Dendritic cell treated with granulocyte-macrophage colony-stimulating factor and Interleukin-4, amounts not matched to agents 40 ng/mL and 50 ng/mL, for 4 days (primary cell): Measurements from ENCODE around the gene MEIKIN.

Experiments used
- H3K27ac Mint-ChIP-seq: one replicate; pipeline ENCODE4 v1.8.0; 2022; ENCODE audit warnings: mild to moderate bottlenecking, mixed read lengths
- H3K27me3 Mint-ChIP-seq: one replicate; pipeline ENCODE4 v1.8.0; 2022; ENCODE audit warnings: mild to moderate bottlenecking, mixed read lengths
- H3K36me3 Mint-ChIP-seq: one replicate; pipeline ENCODE4 v1.8.0; 2022; ENCODE audit warnings: low read depth, mixed read lengths
- H3K4me1 Mint-ChIP-seq: one replicate; pipeline ENCODE4 v1.8.0; 2022; ENCODE audit warnings: low read depth, mixed read lengths
- H3K4me3 Mint-ChIP-seq: one replicate; pipeline ENCODE4 v1.8.0; 2022; ENCODE audit warnings: mild to moderate bottlenecking, moderate library complexity, mixed read lengths
- H3K9me3 Mint-ChIP-seq: one replicate; pipeline ENCODE4 v1.8.0; 2022; ENCODE audit warnings: mixed read lengths
- intact Hi-C: fragments of 100-400 bp; cut with micrococcal nuclease; formaldehyde crosslinking; loops from one replicate; pipeline ENCODE4 v1.15.0; 2022

The MEIKIN gene

GRCh38 chr5:131774652-131775367, 170.7 kb downstream of the MEIKIN start:
- Mint-ChIP-seq H3K36me3 (no peaks in the 10 kb centered on the region), H3K9me3 (no peaks in the 10 kb centered on the region), H3K27me3 (no peaks in the 10 kb centered on the region), H3K4me1 (peaks cover 14% of the 10 kb centered on the region), H3K4me3 (no peak overlapping the region), H3K27ac (no peak overlapping the region)
- intact Hi-C loops, result no loop called here

GRCh38 chr5:131773805-131774204, 171.7 kb downstream of the MEIKIN start:
- H3K9me3 Mint-ChIP-seq, result no peaks in the 10 kb centered on the region
- intact Hi-C loops, result no loop called here
- no peaks in the 10 kb centered on the region for H3K36me3 Mint-ChIP-seq
- H3K27ac Mint-ChIP-seq, result no peak overlapping the region
- H3K4me3 Mint-ChIP-seq, result no peak overlapping the region
- H3K4me1 Mint-ChIP-seq, result peaks cover 24% of the 10 kb centered on the region
- H3K27me3 Mint-ChIP-seq, result no peaks in the 10 kb centered on the region

- peaks cover 18% of the 10 kb centered on the region for H3K4me1 Mint-ChIP-seq
- no peaks in the 10 kb centered on the region for H3K27me3 Mint-ChIP-seq
- H3K4me3 Mint-ChIP-seq, result no peak overlapping the region
- intact Hi-C loops, result no loop called here
- H3K36me3 Mint-ChIP-seq, result no peaks in the 10 kb centered on the region
- no peak overlapping the region for H3K27ac Mint-ChIP-seq
- no peaks in the 10 kb centered on the region for H3K9me3 Mint-ChIP-seq
These were observed 173.8 kb downstream of the MEIKIN start for GRCh38 chr5:131771692-131772091.

- Mint-ChIP-seq H3K9me3 (no peaks in the 10 kb centered on the region), H3K4me1 (peaks cover 19% of the 10 kb centered on the region), H3K4me3 (no peak overlapping the region), H3K36me3 (peaks cover 3% of the 10 kb centered on the region), H3K27ac (no peak overlapping the region), H3K27me3 (no peaks in the 10 kb centered on the region)
- intact Hi-C loops, result no loop called here
These were observed 175.5 kb downstream of the MEIKIN start for GRCh38 chr5:131769961-131770360.

GRCh38 chr5:131769336-131769735, 176.1 kb downstream of the MEIKIN start:
- intact Hi-C loops, result no loop called here
- Mint-ChIP-seq H3K4me3 (no peak overlapping the region), H3K27ac (no peak overlapping the region), H3K27me3 (no peaks in the 10 kb centered on the region), H3K9me3 (peaks cover under 1% of the 10 kb centered on the region), H3K36me3 (peaks cover 9% of the 10 kb centered on the region), H3K4me1 (peaks cover 19% of the 10 kb centered on the region)

GRCh38 chr5:131767891-131768290, 177.6 kb downstream of the MEIKIN start:
- Mint-ChIP-seq H3K36me3 (peaks cover 17% of the 10 kb centered on the region), H3K4me1 (peaks cover 24% of the 10 kb centered on the region), H3K9me3 (peaks cover 9% of the 10 kb centered on the region), H3K27ac (no peak overlapping the region), H3K4me3 (no peak overlapping the region), H3K27me3 (no peaks in the 10 kb centered on the region)
- intact Hi-C loops, result no loop called here

GRCh38 chr5:131766689-131767088, 178.8 kb downstream of the MEIKIN start:
- Mint-ChIP-seq H3K27ac (no peak overlapping the region), H3K36me3 (peaks cover 17% of the 10 kb centered on the region), H3K9me3 (peaks cover 9% of the 10 kb centered on the region), H3K4me1 (peaks cover 34% of the 10 kb centered on the region), H3K4me3 (no peak overlapping the region), H3K27me3 (no peaks in the 10 kb centered on the region)
- intact Hi-C loops, result no loop called here

- Mint-ChIP-seq H3K27me3 (no peaks in the 10 kb centered on the region), H3K36me3 (peaks cover 17% of the 10 kb centered on the region), H3K4me3 (no peak overlapping the region), H3K27ac (no peak overlapping the region), H3K4me1 (peaks cover 45% of the 10 kb centered on the region), H3K9me3 (peaks cover 9% of the 10 kb centered on the region)
- intact Hi-C loops, result no loop called here
These were observed 180.2 kb downstream of the MEIKIN start for GRCh38 chr5:131765261-131765660.

GRCh38 chr5:131763968-131764367, 181.5 kb downstream of the MEIKIN start:
- no peak overlapping the region for H3K4me3 Mint-ChIP-seq
- intact Hi-C loops, result no loop called here
- peaks cover 9% of the 10 kb centered on the region for H3K9me3 Mint-ChIP-seq
- no peak overlapping the region for H3K27ac Mint-ChIP-seq
- H3K27me3 Mint-ChIP-seq, result no peaks in the 10 kb centered on the region
- peaks cover 17% of the 10 kb centered on the region for H3K36me3 Mint-ChIP-seq
- peaks cover 44% of the 10 kb centered on the region for H3K4me1 Mint-ChIP-seq

- Mint-ChIP-seq H3K27ac (no peak overlapping the region), H3K4me3 (no peak overlapping the region), H3K36me3 (peaks cover 17% of the 10 kb centered on the region), H3K27me3 (no peaks in the 10 kb centered on the region), H3K4me1 (peaks cover 43% of the 10 kb centered on the region), H3K9me3 (peaks cover 9% of the 10 kb centered on the region)
- intact Hi-C loops, result no loop called here
These were observed 184.7 kb downstream of the MEIKIN start for GRCh38 chr5:131760793-131761192.

- intact Hi-C loops, result no loop called here
- Mint-ChIP-seq H3K36me3 (peaks cover 11% of the 10 kb centered on the region), H3K4me1 (peaks cover 43% of the 10 kb centered on the region), H3K9me3 (peaks cover 9% of the 10 kb centered on the region), H3K27me3 (no peaks in the 10 kb centered on the region), H3K27ac (no peak overlapping the region), H3K4me3 (no peak overlapping the region)
These were observed 185.8 kb downstream of the MEIKIN start for GRCh38 chr5:131759704-131760103.

- peak overlapping the region; percentile 3 for H3K27ac Mint-ChIP-seq
- no peaks in the 10 kb centered on the region for H3K9me3 Mint-ChIP-seq
- H3K36me3 Mint-ChIP-seq, result no peaks in the 10 kb centered on the region
- H3K4me3 Mint-ChIP-seq, result no peak overlapping the region
- peaks cover 44% of the 10 kb centered on the region for H3K4me1 Mint-ChIP-seq
- intact Hi-C loops, result no loop called here
- no peaks in the 10 kb centered on the region for H3K27me3 Mint-ChIP-seq
These were observed 187.0 kb downstream of the MEIKIN start for GRCh38 chr5:131758520-131758900.

- H3K9me3 Mint-ChIP-seq, result no peaks in the 10 kb centered on the region
- H3K36me3 Mint-ChIP-seq, result no peaks in the 10 kb centered on the region
- intact Hi-C loops, result no loop called here
- no peaks in the 10 kb centered on the region for H3K27me3 Mint-ChIP-seq
- H3K4me1 Mint-ChIP-seq, result peaks cover 44% of the 10 kb centered on the region
- no peak overlapping the region for H3K4me3 Mint-ChIP-seq
- peak overlapping the region; percentile 3 for H3K27ac Mint-ChIP-seq
These were observed 187.5 kb downstream of the MEIKIN start for GRCh38 chr5:131757830-131758519.
